ENCODE data around the gene CA9. TPM values are rescaled to one million over a fixed set of nuclear protein-coding genes. Genes with fewer than 3 reads are reported as not detected.

CA9 gene
- total RNA-seq, 1 experiment from 2014 or later, result 1.0 TPM

- ATAC-seq (no peak), DNase-seq (ENCODE audit: low spot score) (no peak)
- H3K36me3 Mint-ChIP-seq, result peaks cover 12% of the 10 kb centered on the region
- H3K9me3 Mint-ChIP-seq, result no peaks in the 10 kb centered on the region
- H3K4me1 Mint-ChIP-seq, result peaks cover 7% of the 10 kb centered on the region
- no peak overlapping the region for H3K4me3 Mint-ChIP-seq
- POLR2A ChIA-PET, result interaction anchor here (0.7 to 1.7 kb wide), 9 partner anchors 10 to 1058 kb away, joined by 3 to 10 read pairs (median 5); partner anchors contain the start of genes ARHGEF39, CREB3 and TLN1
- H3K27ac Mint-ChIP-seq, result no peak overlapping the region
- no peaks in the 10 kb centered on the region for H3K27me3 Mint-ChIP-seq (ENCODE audit: low read depth)
- CTCF ChIA-PET, result interaction anchor here (0.7 to 6.8 kb wide), 44 partner anchors 9 to 584 kb away, joined by 3 to 127 read pairs (median 5); partner anchors contain the start of genes ARHGEF39, CCDC107, CREB3 and GBA2
- TF ChIP-seq MYBL2 (CRISPR knock-in tag; IDR thresholded peaks at IDR 0.05) (no peak), E2F4 (CRISPR knock-in tag; IDR thresholded peaks at IDR 0.05; ENCODE audit: borderline replicate concordance, low read depth) (no peak), ZNF219 (CRISPR knock-in tag; IDR thresholded peaks at IDR 0.05; ENCODE audit: borderline replicate concordance) (no peak), PRDM15 (CRISPR knock-in tag; IDR thresholded peaks at IDR 0.05) (no peak), AFF4 (CRISPR knock-in tag; IDR thresholded peaks at IDR 0.05; ENCODE audit: borderline replicate concordance) (no peak), ZNF232 (CRISPR knock-in tag; IDR thresholded peaks at IDR 0.05) (no peak), GTF2I (CRISPR knock-in tag; conservative IDR thresholded peaks at IDR 0.05) (no peak), CREM (CRISPR knock-in tag; IDR thresholded peaks at IDR 0.05) (no peak), STAT6 (CRISPR knock-in tag; conservative IDR thresholded peaks at IDR 0.05; ENCODE audit: low read depth) (no peak), EMX1 (CRISPR knock-in tag; IDR thresholded peaks at IDR 0.05) (no peak), GRHL2 (CRISPR knock-in tag; IDR thresholded peaks at IDR 0.05; ENCODE audit: insufficient replicate concordance, severe bottlenecking) (no peak), ZNF138 (CRISPR knock-in tag; conservative IDR thresholded peaks at IDR 0.05) (no peak), ZMAT4 (CRISPR knock-in tag; IDR thresholded peaks at IDR 0.05) (no peak)
These were observed 22.2 kb downstream of the CA9 start for GRCh38 chr9:35695943-35696401.

All from WTC11 (cell line).